HUES48 (cell line): Measurements from ENCODE around the gene ATP5ME.

Experiments
- H3K27ac ChIP-seq: one replicate; pipeline ENCODE4 v1.7.0; 2013; ENCODE audit warnings: low read depth, low read length, inconsistent platforms
- H3K27me3 ChIP-seq: 2 replicates; pipeline ENCODE4 v1.6.1; 2013; ENCODE audit warnings: mild to moderate bottlenecking, low read length; ENCODE audit not compliant: control insufficient read depth, insufficient read depth
- H3K36me3 ChIP-seq: 2 replicates; pipeline ENCODE4 v1.6.1; 2013; ENCODE audit warnings: low read length; ENCODE audit not compliant: control insufficient read depth, insufficient read depth
- H3K4me1 ChIP-seq: 2 replicates; pipeline ENCODE4 v1.6.1; 2013; ENCODE audit warnings: mild to moderate bottlenecking, low read length; ENCODE audit not compliant: control insufficient read depth, insufficient read depth
- H3K4me3 ChIP-seq: 2 replicates; pipeline ENCODE4 v1.5.1; 2013; ENCODE audit warnings: mild to moderate bottlenecking, low read depth, low read length
- H3K9ac ChIP-seq: 2 replicates; pipeline ENCODE4 v1.6.1; 2013; ENCODE audit warnings: mild to moderate bottlenecking, low read depth, low read length, moderate library complexity
- H3K9me3 ChIP-seq: 2 replicates; pipeline ENCODE4 v1.6.1; 2013; ENCODE audit warnings: low read length; ENCODE audit not compliant: control insufficient read depth, insufficient read depth

ATP5ME gene

GRCh38 chr4:687971-688853, 14.1 kb upstream of the ATP5ME start:
- no peaks in the 10 kb centered on the region for H3K9me3 ChIP-seq
- peak overlapping the region; percentile 63 for H3K4me3 ChIP-seq
- H3K27ac ChIP-seq: no peak overlapping the region
- H3K4me1 ChIP-seq: peaks cover 21% of the 10 kb centered on the region
- H3K36me3 ChIP-seq: no peaks in the 10 kb centered on the region
- no peaks in the 10 kb centered on the region for H3K27me3 ChIP-seq
- no peak overlapping the region for H3K9ac ChIP-seq

DNA sequence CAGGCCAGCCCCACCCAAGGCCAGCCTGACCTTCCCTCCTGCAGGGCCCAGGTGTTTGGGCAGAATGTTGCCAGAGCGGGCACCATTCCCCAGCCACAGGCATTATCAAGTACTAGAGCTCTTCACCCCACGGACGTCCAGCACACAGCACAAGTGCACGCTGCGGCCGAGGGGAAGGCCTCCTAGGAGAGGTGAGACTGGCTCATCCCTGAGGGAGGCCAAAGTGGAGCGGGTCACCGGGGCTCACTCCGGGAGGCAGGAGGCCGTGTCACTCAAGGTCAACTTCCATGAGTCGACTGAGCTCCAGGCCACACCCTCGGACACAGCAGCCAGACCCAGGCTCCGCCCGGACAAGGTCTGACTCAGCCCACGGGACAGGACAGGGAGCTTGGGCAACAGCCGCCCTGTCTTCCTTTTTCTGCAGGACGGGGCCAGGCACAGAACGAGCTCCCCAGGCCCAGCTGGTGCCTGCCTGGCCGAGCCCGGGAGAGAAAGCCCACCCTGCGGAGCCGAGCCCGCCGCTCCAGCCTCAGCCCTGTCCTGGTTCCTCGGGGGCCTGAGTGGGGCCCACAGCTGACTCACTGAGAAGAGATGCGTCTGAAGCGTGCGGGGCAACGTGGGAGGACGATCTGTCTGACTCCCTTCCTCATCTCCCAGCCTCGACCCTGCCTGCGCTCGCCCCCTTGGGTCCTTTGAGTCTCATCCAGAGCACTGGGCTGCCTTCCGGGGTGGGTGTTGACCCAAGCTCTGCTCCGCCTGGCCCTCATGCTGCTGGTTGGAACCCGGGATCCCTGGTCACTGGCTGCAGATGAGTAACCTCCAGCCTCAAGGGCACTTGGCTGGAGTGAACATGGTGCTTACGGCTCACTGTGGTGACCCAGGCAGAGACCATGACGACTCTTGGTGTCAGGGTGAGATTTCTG, 13.2 kb upstream of the ATP5ME start:
- peaks cover 18% of the 10 kb centered on the region for H3K4me1 ChIP-seq
- no peak overlapping the region for H3K27ac ChIP-seq
- H3K9me3 ChIP-seq: no peaks in the 10 kb centered on the region
- H3K36me3 ChIP-seq: no peaks in the 10 kb centered on the region
- H3K27me3 ChIP-seq: no peaks in the 10 kb centered on the region
- no peak overlapping the region for H3K9ac ChIP-seq
- H3K4me3 ChIP-seq: no peak overlapping the region

GRCh38 chr4:686413-687040, 12.5 kb upstream of the ATP5ME start:
- Histone ChIP-seq H3K27ac (no peak overlapping the region), H3K9me3 (no peaks in the 10 kb centered on the region), H3K36me3 (no peaks in the 10 kb centered on the region), H3K4me3 (no peak overlapping the region), H3K9ac (no peak overlapping the region), H3K27me3 (no peaks in the 10 kb centered on the region), H3K4me1 (peaks cover 18% of the 10 kb centered on the region)

- no peaks in the 10 kb centered on the region for H3K9me3 ChIP-seq
- no peaks in the 10 kb centered on the region for H3K36me3 ChIP-seq
- H3K27me3 ChIP-seq: no peaks in the 10 kb centered on the region
- H3K27ac ChIP-seq: no peak overlapping the region
- no peak overlapping the region for H3K9ac ChIP-seq
- no peak overlapping the region for H3K4me3 ChIP-seq
- H3K4me1 ChIP-seq: peaks cover 18% of the 10 kb centered on the region
Observed at GRCh38 chr4:685679-686412, 11.8 kb upstream of the ATP5ME start.

GRCh38 chr4:684623-685327, 10.7 kb upstream of the ATP5ME start:
- H3K36me3 ChIP-seq: no peaks in the 10 kb centered on the region
- H3K4me1 ChIP-seq: peaks cover 24% of the 10 kb centered on the region
- H3K4me3 ChIP-seq: no peak overlapping the region
- no peak overlapping the region for H3K9ac ChIP-seq
- no peaks in the 10 kb centered on the region for H3K27me3 ChIP-seq
- H3K9me3 ChIP-seq: no peaks in the 10 kb centered on the region
- no peak overlapping the region for H3K27ac ChIP-seq

GRCh38 chr4:683982-684622, 10.0 kb upstream of the ATP5ME start:
- no peaks in the 10 kb centered on the region for H3K27me3 ChIP-seq
- H3K4me3 ChIP-seq: no peak overlapping the region
- H3K4me1 ChIP-seq: peaks cover 18% of the 10 kb centered on the region; the same call in 1 of the 2 replicates
- no peaks in the 10 kb centered on the region for H3K9me3 ChIP-seq
- H3K36me3 ChIP-seq: no peaks in the 10 kb centered on the region
- no peak overlapping the region for H3K27ac ChIP-seq
- no peak overlapping the region for H3K9ac ChIP-seq

GRCh38 chr4:683247-683897, 9.3 kb upstream of the ATP5ME start:
- Histone ChIP-seq H3K27ac (no peak overlapping the region), H3K4me3 (no peak overlapping the region), H3K9me3 (no peaks in the 10 kb centered on the region), H3K36me3 (no peaks in the 10 kb centered on the region), H3K4me1 (peaks cover 14% of the 10 kb centered on the region; the same call in 1 of the 2 replicates), H3K9ac (no peak overlapping the region), H3K27me3 (no peaks in the 10 kb centered on the region)

DNA sequence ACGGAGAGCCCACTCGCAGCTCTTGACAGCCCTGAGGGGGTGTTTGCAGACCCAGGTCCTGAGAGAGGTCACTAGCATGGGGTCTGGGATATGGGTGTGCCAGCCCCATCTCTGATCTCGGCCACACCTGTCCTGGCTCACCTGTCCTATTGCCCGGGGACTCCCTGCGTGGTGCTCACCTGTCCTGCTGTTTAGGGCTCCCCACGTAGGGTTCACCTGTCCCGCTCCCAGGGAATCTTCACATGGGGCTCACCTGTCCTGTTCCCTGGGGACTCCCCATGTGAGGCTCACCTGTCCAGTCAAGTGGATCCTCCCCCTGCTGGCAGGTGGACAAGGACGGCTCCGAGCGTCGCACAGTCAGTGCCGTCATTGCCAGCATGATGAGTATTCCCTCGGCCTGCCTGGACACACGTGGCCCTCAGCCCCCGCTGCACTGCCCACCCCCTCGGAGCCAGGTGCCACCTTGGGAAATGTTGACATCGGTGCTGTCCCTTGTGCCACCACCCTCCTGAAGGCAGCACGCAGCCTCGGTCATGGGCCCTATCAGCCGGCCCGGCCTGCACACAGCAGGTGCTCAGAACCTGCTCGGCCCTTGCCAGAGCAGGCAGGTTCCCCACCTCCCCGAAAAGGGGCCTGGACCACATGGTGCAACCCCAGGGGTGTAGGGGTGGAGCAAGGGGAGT, 8.6 kb upstream of the ATP5ME start:
- no peak overlapping the region for H3K9ac ChIP-seq
- H3K27me3 ChIP-seq: no peaks in the 10 kb centered on the region
- H3K4me1 ChIP-seq: peaks cover 10% of the 10 kb centered on the region; the same call in 1 of the 2 replicates
- H3K36me3 ChIP-seq: no peaks in the 10 kb centered on the region
- H3K4me3 ChIP-seq: no peak overlapping the region
- H3K9me3 ChIP-seq: no peaks in the 10 kb centered on the region
- H3K27ac ChIP-seq: no peak overlapping the region
